IMR-90 (cell line): ENCODE results near the gene TLCD4. TPM values are rescaled to one million over a fixed set of nuclear protein-coding genes. Genes with fewer than 3 reads are reported as not detected.

Experiments used
- ATAC-seq: fragments of 200-7000 bp; cut with Tn5 transposase; 2 replicates; pipeline ENCODE4 v1.9.1; 2020; ENCODE audit warnings: low read depth, mild to moderate bottlenecking, moderate library complexity
- BruUV-seq: library from RNA; stranded (reverse); fragments of 400-500 nt; replicated peaks from 2 replicates; lab custom pipeline; 2021; lab: Mats Ljungman, UMichigan
- CTCF ChIA-PET: fragments of 300-600 bp; formaldehyde crosslinking; extraction: SDS; loops from one replicate; lab custom pipeline; 2021; ENCODE audit warnings: antibody characterized with exemption; lab: Yijun Ruan, JAX
- POLR2A ChIA-PET: fragments of 300-600 bp; sonication (Branson Sonifier 250); formaldehyde crosslinking; loops from one replicate; lab custom pipeline; 2022; ENCODE audit warnings: antibody characterized with exemption; ENCODE audit not compliant: unreplicated experiment; lab: Charles Lee
- DNase-seq: peaks from one replicate; pipeline ENCODE4 v3.0.0; 2013
- H2AFZ ChIP-seq: replicated peaks from 2 replicates; pipeline ENCODE3; 2013; ENCODE audit warnings: low read length, mild to moderate bottlenecking; ENCODE audit not compliant: poor library complexity
- H2AK5ac ChIP-seq: 2 replicates; pipeline ENCODE4 v1.6.1; 2013; ENCODE audit warnings: low read depth, low read length, inconsistent platforms
- H2AK9ac ChIP-seq: replicated peaks from 2 replicates; pipeline ENCODE3; 2013; ENCODE audit warnings: mild to moderate bottlenecking, low read depth, low read length, moderate library complexity; ENCODE audit not compliant: poor library complexity
- H2BK120ac ChIP-seq: 2 replicates; pipeline ENCODE4 v1.6.1; 2013; ENCODE audit warnings: low read depth, low read length, inconsistent platforms
- H2BK15ac ChIP-seq: 3 replicates; pipeline ENCODE4 v1.6.1; 2013; ENCODE audit warnings: low read depth, low read length, inconsistent platforms
- H2BK20ac ChIP-seq: 2 replicates; pipeline ENCODE4 v1.6.1; 2013; ENCODE audit warnings: low read depth, mild to moderate bottlenecking, inconsistent platforms, low read length, moderate library complexity
- H2BK5ac ChIP-seq: 2 replicates; pipeline ENCODE4 v1.6.1; 2013; ENCODE audit warnings: mild to moderate bottlenecking, low read depth, low read length, inconsistent platforms; ENCODE audit not compliant: poor library complexity, severe bottlenecking
- H3K14ac ChIP-seq: replicated peaks from 2 replicates; pipeline ENCODE4 v1.6.1; 2013; ENCODE audit warnings: low read depth, low read length, inconsistent platforms
- H3K18ac ChIP-seq: 2 replicates; pipeline ENCODE4 v1.6.1; 2013; ENCODE audit warnings: low read depth, low read length, control low read depth
- H3K23ac ChIP-seq: 2 replicates; pipeline ENCODE4 v1.6.1; 2013; ENCODE audit warnings: low read depth, low read length, inconsistent platforms
- H3K27ac ChIP-seq: 2 replicates; pipeline ENCODE4 v1.5.1; 2013; ENCODE audit warnings: mild to moderate bottlenecking, control low read depth, low read length; ENCODE audit not compliant: insufficient read depth
- H3K27me3 ChIP-seq: 2 replicates; pipeline ENCODE4 v1.6.1; 2013; ENCODE audit warnings: low read length; ENCODE audit not compliant: control insufficient read depth, insufficient read depth
- H3K36me3 ChIP-seq: 2 replicates; pipeline ENCODE4 v1.6.1; 2013; ENCODE audit warnings: low read length, mixed read lengths; ENCODE audit not compliant: control insufficient read depth, insufficient read depth
- H3K4ac ChIP-seq: 2 replicates; pipeline ENCODE4 v1.6.1; 2013; ENCODE audit warnings: low read depth, low read length, inconsistent platforms
- H3K4me1 ChIP-seq: 2 replicates; pipeline ENCODE4 v1.6.1; 2013; ENCODE audit warnings: low read length, mixed read lengths; ENCODE audit not compliant: control insufficient read depth, insufficient read depth
- H3K4me2 ChIP-seq: 2 replicates; pipeline ENCODE4 v1.6.1; 2013; ENCODE audit warnings: low read depth, mild to moderate bottlenecking, control low read depth, low read length, moderate library complexity
- H3K4me3 ChIP-seq: 2 replicates; pipeline ENCODE4 v1.5.1; 2013; ENCODE audit warnings: low read depth, mild to moderate bottlenecking, control low read depth, low read length, moderate library complexity; ENCODE audit not compliant: insufficient read depth
- H3K56ac ChIP-seq: 2 replicates; pipeline ENCODE4 v1.6.1; 2013; ENCODE audit warnings: low read length, inconsistent platforms; ENCODE audit not compliant: insufficient read depth; ENCODE audit errors: extremely low read depth
- H3K79me1 ChIP-seq, 2 experiments: 2 replicates each; pipeline ENCODE4 v1.6.1; 2013; ENCODE audit warnings: low read length in 2 of 2, inconsistent platforms in 1 of 2, low read depth in 1 of 2
- H3K9ac ChIP-seq: 2 replicates; pipeline ENCODE4 v1.6.1; 2013; ENCODE audit warnings: low read depth, low read length, control low read depth
- H3K9me1 ChIP-seq: 2 replicates; pipeline ENCODE4 v1.6.1; 2013; ENCODE audit warnings: low read length, inconsistent platforms; ENCODE audit not compliant: insufficient read depth
- H3K9me3 ChIP-seq: 2 replicates; pipeline ENCODE4 v1.6.1; 2013; ENCODE audit warnings: low read length; ENCODE audit not compliant: control insufficient read depth, insufficient read depth
- H4K20me1 ChIP-seq: 2 replicates; pipeline ENCODE4 v1.6.1; 2013; ENCODE audit warnings: low read length, inconsistent platforms; ENCODE audit not compliant: insufficient read depth
- H4K5ac ChIP-seq: 2 replicates; pipeline ENCODE4 v1.6.1; 2013; ENCODE audit warnings: mild to moderate bottlenecking, low read depth, low read length, control low read depth
- H4K8ac ChIP-seq, 2 experiments: 2 replicates each; pipeline ENCODE4 v1.6.1; 2013; ENCODE audit warnings: low read depth in 2 of 2, low read length in 2 of 2, control low read depth in 1 of 2, inconsistent platforms in 1 of 2
- H4K91ac ChIP-seq: 2 replicates; pipeline ENCODE4 v1.6.1; 2013; ENCODE audit warnings: low read depth, low read length, inconsistent platforms; ENCODE audit not compliant: insufficient read depth
- CTCF ChIP-seq: conservative IDR thresholded peaks from 2 replicates; pipeline ENCODE4 v1.5.1; 2012; ENCODE audit warnings: mild to moderate bottlenecking, low read depth, low read length, improper control_type of control experiment
- SMC3 ChIP-seq: fragments of 150-350 bp; IDR thresholded peaks from 2 replicates; pipeline ENCODE4 v1.6.1; 2016; ENCODE audit warnings: low read depth, mild to moderate bottlenecking, antibody characterized with exemption, low read length, moderate library complexity
- WGBS, 2 experiments: methylation state at CpG; one replicate each; pipeline versions ENCODE4 v1.1.5 to v1.1.7; 2013; ENCODE audit warnings: missing lambda C conversion rate in 2 of 2; ENCODE audit not compliant: insufficient read length in 1 of 2; ENCODE audit errors: extremely low coverage in 2 of 2; 5-methylcytosine and 5-hydroxymethylcytosine counted together
- dilution Hi-C: fragments of 300-500 bp; cut with HindIII; formaldehyde crosslinking; loops from one replicate; pipeline ENCODE4 v1.14.3; 2018; ENCODE audit warnings: low sequenced_read_pairs; ENCODE audit not compliant: unreplicated experiment
- in situ Hi-C: fragments of 300-500 bp; cut with MboI; formaldehyde crosslinking; loops from 3 replicates; pipeline ENCODE4 v1.14.3; 2019; ENCODE audit warnings: low sequenced_read_pairs, inconsistent platforms, mixed read lengths
- intact Hi-C: fragments of 100-400 bp; cut with micrococcal nuclease; formaldehyde crosslinking; loops from 2 replicates; pipeline ENCODE4 v1.10.0; 2022
- polyA plus RNA-seq, 3 experiments: library from polyadenylated mRNA; depleted of rRNA; stranded (reverse); fragments of >200 nt; gene quantifications; 2 replicates each; pipeline ENCODE4 v1.2.3, GENCODE V29; 2012; ENCODE audit warnings: low replicate concordance in 1 of 3
- total RNA-seq: library from RNA; depleted of rRNA; stranded (reverse); fragments of >200 nt; gene quantifications from 2 replicates; pipeline ENCODE4 v1.2.3, GENCODE V29; 2012

TLCD4 gene
- total and polyA plus RNA-seq, 2 of the 4 experiments (the other 2 are of a cell fraction): 0.22 to 0.36 TPM

- ChIA-PET POLR2A (interaction anchor here (1.2 kb wide), 1 partner anchor 160 kb away, joined by 9 read pairs; the partner anchor contains the start of gene RWDD3), CTCF (interaction anchor here (1.2 to 2.9 kb wide), 3 partner anchors 11 to 160 kb away, joined by 3 to 13 read pairs (median 8); partner anchors contain the start of gene RWDD3)
- Histone ChIP-seq H3K23ac (peak overlapping the region; percentile 81), H4K5ac (peak overlapping the region; percentile 92), H3K4me2 (peak overlapping the region; percentile 93), H2AFZ (peak overlapping the region; percentile 99), H3K9me1 (peaks cover 3% of the 10 kb centered on the region), H2BK5ac (peak overlapping the region; percentile 82), H4K91ac (peak overlapping the region; percentile 9; the same call in 1 of the 2 replicates), H3K4me3 (peak overlapping the region; percentile 67), H4K8ac (peak overlapping the region; percentile 89 to 100), H3K79me1 (peaks cover 10 to 16% of the 10 kb centered on the region in 2 experiments), H2BK15ac (0 out of 3 replicates have a peak overlapping the region, but pooled peaks have one; percentile 53), H3K4me1 (peaks cover 2% of the 10 kb centered on the region; the same call in 1 of the 2 replicates), H2BK20ac (no peak overlapping the region), H3K4ac (peak overlapping the region; percentile 99; the same call in 1 of the 2 replicates), H3K9me3 (no peaks in the 10 kb centered on the region), H3K14ac (peak overlapping the region; percentile 92), H3K27ac (peak overlapping the region; percentile 97), H2AK5ac (no peak overlapping the region), H4K20me1 (no peaks in the 10 kb centered on the region), H3K18ac (peak overlapping the region; percentile 54; the same call in 1 of the 2 replicates), H3K9ac (peak overlapping the region; percentile 97), H2BK120ac (peak overlapping the region; percentile 43; the same call in 1 of the 2 replicates), H3K56ac (peak overlapping the region; percentile 68), H3K36me3 (no peaks in the 10 kb centered on the region), H3K27me3 (peaks cover 2% of the 10 kb centered on the region; the same call in 1 of the 2 replicates), H2AK9ac (no peak overlapping the region)
- no CpG with 5 or more reads among the region's 3 CpGs for WGBS, 2 experiments
- dilution Hi-C loops (no loop called here), intact Hi-C loops (loop anchor here (1.0 kb wide), 2 partner anchors 43 to 160 kb away; no protein-coding TSS in a partner anchor), in situ Hi-C loops (no loop called here)
- DNase-seq (no peak), ATAC-seq (no peak)
- TF ChIP-seq SMC3 (no peak), CTCF (no peak)
- BruUV-seq: no TSS peak
Measured at GRCh38 chr1:95073446-95073845, 43.7 kb upstream of the TLCD4 start.
